ENCODE data around the gene ANKRD39. TPM values are rescaled to one million over a fixed set of nuclear protein-coding genes. Genes with fewer than 3 reads are reported as not detected.

ANKRD39 gene
- total and polyA plus RNA-seq, 2 of the 8 experiments (the other 6 are each of a cell fraction or from before 2014, with no cell fraction given) = 18.5 to 21.3 TPM

- TF ChIP-seq CHD7 (IDR thresholded peaks at IDR 0.05; ENCODE audit: insufficient replicate concordance, low read length) (no peak), CBX5 (IDR thresholded peaks at IDR 0.05; ENCODE audit: low read depth, low read length) (no peak), PHF8 (conservative IDR thresholded peaks at IDR 0.05; ENCODE audit: low read depth, low read length) (no peak), TBP (IDR thresholded peaks at IDR 0.05; ENCODE audit: low read depth, low read length) (no peak), GTF2F1 (IDR thresholded peaks at IDR 0.05; ENCODE audit: borderline replicate concordance, low read depth, low read length) (no peak), SIRT6 (IDR thresholded peaks at IDR 0.05; ENCODE audit: low read length) (no peak), RFX5 (IDR thresholded peaks at IDR 0.05; ENCODE audit: borderline replicate concordance, low read depth, low read length) (no peak)
These were observed 51.2 kb downstream of the ANKRD39 start (continued) for GRCh38 chr2:96806468-96807126.

All from H1 (cell line).